ENCODE data around the gene LRRC46.

The LRRC46 gene

DNA sequence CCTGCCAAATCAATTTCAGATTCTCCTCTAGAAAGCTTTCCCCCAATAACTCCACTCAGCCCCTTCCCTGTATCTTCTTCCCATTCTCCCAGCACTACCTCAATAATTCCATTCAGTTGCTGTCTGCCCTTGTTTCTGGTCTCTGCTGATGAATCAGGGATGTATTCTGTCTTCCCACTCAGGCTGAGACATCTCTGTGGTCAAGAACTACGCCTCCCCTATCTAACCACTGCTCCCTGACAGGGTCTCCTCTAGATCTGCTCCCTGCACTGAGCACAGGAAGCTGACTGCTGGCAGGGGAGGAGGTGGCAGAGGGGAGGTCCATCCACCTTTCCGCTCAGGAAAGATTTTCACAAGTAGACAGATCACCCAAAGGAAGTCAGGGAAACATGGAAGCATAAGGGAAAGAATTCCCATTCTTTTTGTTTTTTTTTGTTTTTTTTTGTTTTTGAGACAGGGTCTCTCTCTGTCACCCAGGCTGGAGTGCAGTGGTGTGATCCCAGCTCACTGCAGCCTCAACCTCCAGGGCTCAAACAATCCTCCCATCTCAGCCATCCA is 47.6 kb downstream of the LRRC46 start:
- no peak for DNase-seq

- DNase-seq: no peak
Observed at GRCh38 chr17:47879776-47880454, 48.4 kb downstream of the LRRC46 start.

GRCh38 chr17:47882247-47882646 is 50.8 kb downstream of the LRRC46 start:
- no peak for DNase-seq

- no peak for DNase-seq
Observed at GRCh38 chr17:47882695-47883588, 51.5 kb downstream of the LRRC46 start.

GRCh38 chr17:47883589-47884426 is 52.3 kb downstream of the LRRC46 start:
- DNase-seq: no peak

DNA sequence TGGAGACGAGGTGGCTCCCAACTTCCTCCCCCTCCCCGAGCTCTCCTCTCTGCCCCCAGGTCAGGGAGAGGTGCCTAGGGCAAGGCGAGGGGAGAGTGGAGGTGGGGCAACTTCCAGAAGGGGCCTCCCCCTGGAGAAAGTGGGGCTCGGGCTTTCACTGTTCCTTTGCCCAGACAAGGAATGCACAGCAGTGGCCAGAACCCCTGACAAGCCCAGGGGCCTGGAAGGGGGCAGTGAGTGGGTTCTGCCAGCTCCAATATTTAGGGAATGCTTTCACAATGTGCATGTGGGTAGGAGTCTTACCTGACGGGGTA is 52.9 kb downstream of the LRRC46 start:
- no peak for DNase-seq

GRCh38 chr17:47884905-47885730 is 53.6 kb downstream of the LRRC46 start:
- no peak for DNase-seq

Measured in stimulated activated CD4-positive, alpha-beta T cell treated with anti-CD3 and anti-CD28 coated beads, Interleukin-4, amount 100 ng/mL, for 1 hour (primary cell).